IMR-90 (cell line): ENCODE results near the gene TUSC2. TPM values are rescaled to one million over a fixed set of nuclear protein-coding genes. Genes with fewer than 3 reads are reported as not detected.

Experiments
- ATAC-seq: fragments of 200-7000 bp; cut with Tn5 transposase; 2 replicates; pipeline ENCODE4 v1.9.1; 2020; ENCODE audit warnings: low read depth, mild to moderate bottlenecking, moderate library complexity
- BruUV-seq: library from RNA; stranded (reverse); fragments of 400-500 nt; replicated peaks from 2 replicates; lab custom pipeline; 2021; lab: Mats Ljungman, UMichigan
- CTCF ChIA-PET: fragments of 300-600 bp; formaldehyde crosslinking; extraction: SDS; loops from one replicate; lab custom pipeline; 2021; ENCODE audit warnings: antibody characterized with exemption; lab: Yijun Ruan, JAX
- POLR2A ChIA-PET: fragments of 300-600 bp; sonication (Branson Sonifier 250); formaldehyde crosslinking; loops from one replicate; lab custom pipeline; 2022; ENCODE audit warnings: antibody characterized with exemption; ENCODE audit not compliant: unreplicated experiment; lab: Charles Lee
- DNase-seq: peaks from one replicate; pipeline ENCODE4 v3.0.0; 2013
- H2AFZ ChIP-seq: replicated peaks from 2 replicates; pipeline ENCODE3; 2013; ENCODE audit warnings: low read length, mild to moderate bottlenecking; ENCODE audit not compliant: poor library complexity
- H2AK5ac ChIP-seq: 2 replicates; pipeline ENCODE4 v1.6.1; 2013; ENCODE audit warnings: low read depth, low read length, inconsistent platforms
- H2AK9ac ChIP-seq: replicated peaks from 2 replicates; pipeline ENCODE3; 2013; ENCODE audit warnings: mild to moderate bottlenecking, low read depth, low read length, moderate library complexity; ENCODE audit not compliant: poor library complexity
- H2BK120ac ChIP-seq: 2 replicates; pipeline ENCODE4 v1.6.1; 2013; ENCODE audit warnings: low read depth, low read length, inconsistent platforms
- H2BK15ac ChIP-seq: 3 replicates; pipeline ENCODE4 v1.6.1; 2013; ENCODE audit warnings: low read depth, low read length, inconsistent platforms
- H2BK20ac ChIP-seq: 2 replicates; pipeline ENCODE4 v1.6.1; 2013; ENCODE audit warnings: low read depth, mild to moderate bottlenecking, inconsistent platforms, low read length, moderate library complexity
- H2BK5ac ChIP-seq: 2 replicates; pipeline ENCODE4 v1.6.1; 2013; ENCODE audit warnings: mild to moderate bottlenecking, low read depth, low read length, inconsistent platforms; ENCODE audit not compliant: poor library complexity, severe bottlenecking
- H3K14ac ChIP-seq: replicated peaks from 2 replicates; pipeline ENCODE4 v1.6.1; 2013; ENCODE audit warnings: low read depth, low read length, inconsistent platforms
- H3K18ac ChIP-seq: 2 replicates; pipeline ENCODE4 v1.6.1; 2013; ENCODE audit warnings: low read depth, low read length, control low read depth
- H3K23ac ChIP-seq: 2 replicates; pipeline ENCODE4 v1.6.1; 2013; ENCODE audit warnings: low read depth, low read length, inconsistent platforms
- H3K27ac ChIP-seq: 2 replicates; pipeline ENCODE4 v1.5.1; 2013; ENCODE audit warnings: mild to moderate bottlenecking, control low read depth, low read length; ENCODE audit not compliant: insufficient read depth
- H3K27me3 ChIP-seq: 2 replicates; pipeline ENCODE4 v1.6.1; 2013; ENCODE audit warnings: low read length; ENCODE audit not compliant: control insufficient read depth, insufficient read depth
- H3K36me3 ChIP-seq: 2 replicates; pipeline ENCODE4 v1.6.1; 2013; ENCODE audit warnings: low read length, mixed read lengths; ENCODE audit not compliant: control insufficient read depth, insufficient read depth
- H3K4ac ChIP-seq: 2 replicates; pipeline ENCODE4 v1.6.1; 2013; ENCODE audit warnings: low read depth, low read length, inconsistent platforms
- H3K4me1 ChIP-seq: 2 replicates; pipeline ENCODE4 v1.6.1; 2013; ENCODE audit warnings: low read length, mixed read lengths; ENCODE audit not compliant: control insufficient read depth, insufficient read depth
- H3K4me2 ChIP-seq: 2 replicates; pipeline ENCODE4 v1.6.1; 2013; ENCODE audit warnings: low read depth, mild to moderate bottlenecking, control low read depth, low read length, moderate library complexity
- H3K4me3 ChIP-seq: 2 replicates; pipeline ENCODE4 v1.5.1; 2013; ENCODE audit warnings: low read depth, mild to moderate bottlenecking, control low read depth, low read length, moderate library complexity; ENCODE audit not compliant: insufficient read depth
- H3K56ac ChIP-seq: 2 replicates; pipeline ENCODE4 v1.6.1; 2013; ENCODE audit warnings: low read length, inconsistent platforms; ENCODE audit not compliant: insufficient read depth; ENCODE audit errors: extremely low read depth
- H3K79me1 ChIP-seq, 2 experiments: 2 replicates each; pipeline ENCODE4 v1.6.1; 2013; ENCODE audit warnings: low read length in 2 of 2, inconsistent platforms in 1 of 2, low read depth in 1 of 2
- H3K9ac ChIP-seq: 2 replicates; pipeline ENCODE4 v1.6.1; 2013; ENCODE audit warnings: low read depth, low read length, control low read depth
- H3K9me1 ChIP-seq: 2 replicates; pipeline ENCODE4 v1.6.1; 2013; ENCODE audit warnings: low read length, inconsistent platforms; ENCODE audit not compliant: insufficient read depth
- H3K9me3 ChIP-seq: 2 replicates; pipeline ENCODE4 v1.6.1; 2013; ENCODE audit warnings: low read length; ENCODE audit not compliant: control insufficient read depth, insufficient read depth
- H4K20me1 ChIP-seq: 2 replicates; pipeline ENCODE4 v1.6.1; 2013; ENCODE audit warnings: low read length, inconsistent platforms; ENCODE audit not compliant: insufficient read depth
- H4K5ac ChIP-seq: 2 replicates; pipeline ENCODE4 v1.6.1; 2013; ENCODE audit warnings: mild to moderate bottlenecking, low read depth, low read length, control low read depth
- H4K8ac ChIP-seq, 2 experiments: 2 replicates each; pipeline ENCODE4 v1.6.1; 2013; ENCODE audit warnings: low read depth in 2 of 2, low read length in 2 of 2, control low read depth in 1 of 2, inconsistent platforms in 1 of 2
- H4K91ac ChIP-seq: 2 replicates; pipeline ENCODE4 v1.6.1; 2013; ENCODE audit warnings: low read depth, low read length, inconsistent platforms; ENCODE audit not compliant: insufficient read depth
- BHLHE40 ChIP-seq: fragments of 150-350 bp; IDR thresholded peaks from 2 replicates; pipeline ENCODE4 v1.6.1; 2016; ENCODE audit warnings: mild to moderate bottlenecking, low read depth, low read length
- CEBPB ChIP-seq: IDR thresholded peaks from 2 replicates; pipeline ENCODE4 v1.6.1; 2012; ENCODE audit warnings: low read depth, low read length, improper control_type of control experiment
- WGBS, 2 experiments: methylation state at CpG; one replicate each; pipeline versions ENCODE4 v1.1.5 to v1.1.7; 2013; ENCODE audit warnings: missing lambda C conversion rate in 2 of 2; ENCODE audit not compliant: insufficient read length in 1 of 2; ENCODE audit errors: extremely low coverage in 2 of 2; 5-methylcytosine and 5-hydroxymethylcytosine counted together
- dilution Hi-C: fragments of 300-500 bp; cut with HindIII; formaldehyde crosslinking; loops from one replicate; pipeline ENCODE4 v1.14.3; 2018; ENCODE audit warnings: low sequenced_read_pairs; ENCODE audit not compliant: unreplicated experiment
- in situ Hi-C: fragments of 300-500 bp; cut with MboI; formaldehyde crosslinking; loops from 3 replicates; pipeline ENCODE4 v1.14.3; 2019; ENCODE audit warnings: low sequenced_read_pairs, inconsistent platforms, mixed read lengths
- intact Hi-C: fragments of 100-400 bp; cut with micrococcal nuclease; formaldehyde crosslinking; loops from 2 replicates; pipeline ENCODE4 v1.10.0; 2022
- polyA plus RNA-seq, 3 experiments: library from polyadenylated mRNA; depleted of rRNA; stranded (reverse); fragments of >200 nt; gene quantifications; 2 replicates each; pipeline ENCODE4 v1.2.3, GENCODE V29; 2012; ENCODE audit warnings: low replicate concordance in 1 of 3
- total RNA-seq: library from RNA; depleted of rRNA; stranded (reverse); fragments of >200 nt; gene quantifications from 2 replicates; pipeline ENCODE4 v1.2.3, GENCODE V29; 2012
- TF ChIP-seq, protein P1 (sequence below): conservative IDR thresholded peaks from 2 replicates; pipeline ENCODE4 v1.5.1; 2012; ENCODE audit warnings: mild to moderate bottlenecking, low read depth, low read length, improper control_type of control experiment

Gene TUSC2
- total and polyA plus RNA-seq, 2 of the 4 experiments (the other 2 are of a cell fraction): 13.4 to 24.0 TPM

DNA sequence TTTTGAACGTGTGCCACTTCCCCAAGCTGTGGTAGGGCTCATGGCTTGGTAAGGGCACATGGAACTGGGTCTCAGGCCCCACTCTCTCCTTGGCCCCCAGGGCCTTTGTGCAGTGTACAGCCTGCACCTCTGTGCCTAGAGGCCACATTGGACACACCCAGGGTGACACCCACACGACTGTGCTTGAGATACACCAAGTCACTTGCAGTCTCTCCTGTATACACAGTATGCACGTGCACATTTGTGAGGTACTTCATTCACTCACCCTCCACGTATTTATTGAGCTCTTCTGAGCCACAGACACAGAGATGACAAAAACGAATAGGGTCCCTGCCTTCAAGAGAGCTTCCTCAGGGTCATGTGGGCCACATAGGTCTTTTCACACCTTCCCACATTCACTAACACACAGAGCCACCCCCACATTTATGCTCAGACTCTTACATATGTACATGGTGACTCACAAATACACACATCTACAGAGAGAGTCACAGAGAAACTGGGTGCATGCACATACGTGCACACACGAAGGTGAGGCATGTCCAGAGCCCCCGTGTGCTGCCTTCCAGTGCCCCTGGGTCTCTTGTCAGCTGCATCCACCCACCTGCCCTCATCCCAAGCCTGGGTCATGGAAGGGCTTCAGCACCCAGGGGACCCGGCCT is 41.1 kb upstream of the TUSC2 start:
- no peaks in the 10 kb centered on the region for H3K36me3 ChIP-seq
- CTCF ChIA-PET: no interaction called here

More for the DNA sequence above, 41.1 kb upstream of the TUSC2 start:
- H3K4me3 ChIP-seq: no peak overlapping the region
- 74% methylated on average over 4 of the region's 9 CpGs; no CpG with 5 or more reads in 1 of the 2 experiments for WGBS, 2 experiments
- H3K9me3 ChIP-seq: no peaks in the 10 kb centered on the region
- dilution Hi-C loops (no loop called here), intact Hi-C loops (no loop called here), in situ Hi-C loops (no loop called here)
- no peak overlapping the region for H3K9ac ChIP-seq
- H2AK9ac ChIP-seq: no peak overlapping the region
- peaks cover 3% of the 10 kb centered on the region; the same call in 1 of the 2 replicates for H3K4me1 ChIP-seq
- POLR2A ChIA-PET: no interaction called here
- H4K5ac ChIP-seq: no peak overlapping the region
- H4K20me1 ChIP-seq: no peaks in the 10 kb centered on the region
- no peak overlapping the region for H2BK20ac ChIP-seq
- no peak overlapping the region for H3K56ac ChIP-seq
- H3K27me3 ChIP-seq: peaks cover 62% of the 10 kb centered on the region
- no peak for ATAC-seq
- H4K91ac ChIP-seq: no peak overlapping the region
- no peak overlapping the region for H2BK5ac ChIP-seq
- H3K14ac ChIP-seq: no peak overlapping the region
- H2BK120ac ChIP-seq: no peak overlapping the region
- H3K79me1 ChIP-seq: no peaks in the 10 kb centered on the region
- TF ChIP-seq CEBPB (no peak), BHLHE40 (no peak)
- TF ChIP-seq, protein P1, sequence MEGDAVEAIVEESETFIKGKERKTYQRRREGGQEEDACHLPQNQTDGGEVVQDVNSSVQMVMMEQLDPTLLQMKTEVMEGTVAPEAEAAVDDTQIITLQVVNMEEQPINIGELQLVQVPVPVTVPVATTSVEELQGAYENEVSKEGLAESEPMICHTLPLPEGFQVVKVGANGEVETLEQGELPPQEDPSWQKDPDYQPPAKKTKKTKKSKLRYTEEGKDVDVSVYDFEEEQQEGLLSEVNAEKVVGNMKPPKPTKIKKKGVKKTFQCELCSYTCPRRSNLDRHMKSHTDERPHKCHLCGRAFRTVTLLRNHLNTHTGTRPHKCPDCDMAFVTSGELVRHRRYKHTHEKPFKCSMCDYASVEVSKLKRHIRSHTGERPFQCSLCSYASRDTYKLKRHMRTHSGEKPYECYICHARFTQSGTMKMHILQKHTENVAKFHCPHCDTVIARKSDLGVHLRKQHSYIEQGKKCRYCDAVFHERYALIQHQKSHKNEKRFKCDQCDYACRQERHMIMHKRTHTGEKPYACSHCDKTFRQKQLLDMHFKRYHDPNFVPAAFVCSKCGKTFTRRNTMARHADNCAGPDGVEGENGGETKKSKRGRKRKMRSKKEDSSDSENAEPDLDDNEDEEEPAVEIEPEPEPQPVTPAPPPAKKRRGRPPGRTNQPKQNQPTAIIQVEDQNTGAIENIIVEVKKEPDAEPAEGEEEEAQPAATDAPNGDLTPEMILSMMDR: no peak
- H3K4me2 ChIP-seq: no peak overlapping the region
- no peak overlapping the region for H2BK15ac ChIP-seq
- no peak overlapping the region for H2AK5ac ChIP-seq
- no peak overlapping the region for H3K27ac ChIP-seq
- no peak overlapping the region for H3K4ac ChIP-seq
- 0 out of 2 replicates have a peak, but pooled peaks cover 3% of the 10 kb centered on the region for H3K9me1 ChIP-seq
- no peak overlapping the region for H4K8ac ChIP-seq
- no peak overlapping the region for H3K18ac ChIP-seq
- H2AFZ ChIP-seq: no peak overlapping the region
- BruUV-seq: no TSS peak
- no peak for DNase-seq
- H3K23ac ChIP-seq: no peak overlapping the region
